K562 (cell line): ENCODE data around the gene TMED6. TPM values are rescaled to one million over a fixed set of nuclear protein-coding genes. Genes with fewer than 3 reads are reported as not detected.
A peak's percentile ranks its signal among the peaks of the same experiment; 100 is the strongest.

ENCODE experiments used
- ATF1 ChIP-seq, 2 experiments: fragments of 450-650 bp in 1 of 2; IDR thresholded peaks; 2 replicates each; pipeline ENCODE4 v1.6.1; 2016; ENCODE audit warnings: missing compliant biosample characterization in 1 of 2, missing genetic modification characterization in 1 of 2
- ESRRB ChIP-seq: fragments of 250-450 bp; sonication (Bioruptor Pico); IDR thresholded peaks from 2 replicates; pipeline ENCODE4 v1.5.0; 2020; ENCODE audit warnings: mild to moderate bottlenecking, moderate library complexity, borderline replicate concordance
- EWSR1 ChIP-seq: fragments of 450-650 bp; IDR thresholded peaks from 2 replicates; pipeline ENCODE4 v1.6.1; 2018; ENCODE audit warnings: borderline replicate concordance, mild to moderate bottlenecking, low read depth, moderate library complexity; ENCODE audit not compliant: partially characterized antibody
- FOXM1 ChIP-seq, 2 experiments: fragments of 450-650 bp in 1 of 2; sonication (generic) in 1 of 2; formaldehyde crosslinking in 1 of 2; IDR thresholded peaks; 2 replicates each; pipeline versions ENCODE4 v1.6.1 to v1.9.0; 2017 to 2022; ENCODE audit warnings: low read depth in 2 of 2, mild to moderate bottlenecking in 2 of 2, missing genetic modification reagents in 1 of 2, moderate library complexity in 1 of 2
- HDAC1 ChIP-seq, 2 experiments: fragments of 450-650 bp; IDR thresholded peaks; 2 replicates each; pipeline ENCODE4 v1.6.1; 2016 to 2017; ENCODE audit warnings: inconsistent platforms in 1 of 2, mild to moderate bottlenecking in 1 of 2, moderate library complexity in 1 of 2
- HDGF ChIP-seq: fragments of 450-650 bp; IDR thresholded peaks from 2 replicates; pipeline ENCODE4 v1.6.1; 2016
- HNRNPH1 ChIP-seq: fragments of 200-400 bp; formaldehyde crosslinking; optimal IDR thresholded peaks from 2 replicates; pipeline ENCODE3; 2017; ENCODE audit warnings: low read depth, mild to moderate bottlenecking, low read length, moderate library complexity
- KDM4B ChIP-seq, 2 experiments: fragments of 450-650 bp in 1 of 2; sonication (generic) in 1 of 2; IDR thresholded peaks; 2 replicates each; pipeline ENCODE4 v1.6.1; 2016 to 2017; ENCODE audit warnings: borderline replicate concordance in 2 of 2, antibody characterized with exemption in 1 of 2, low read depth in 1 of 2, mild to moderate bottlenecking in 1 of 2
- KLF10 ChIP-seq: fragments of 250-450 bp; sonication (Bioruptor Pico); IDR thresholded peaks from 2 replicates; pipeline ENCODE4 v1.6.1; 2021; ENCODE audit warnings: matching md5 sums
- MBD2 ChIP-seq: sonication (generic); IDR thresholded peaks from 2 replicates; pipeline ENCODE4 v1.6.1; 2016; ENCODE audit warnings: low read depth, borderline replicate concordance
- NFE2 ChIP-seq: IDR thresholded peaks from 2 replicates; pipeline ENCODE4 v1.6.1; 2014; ENCODE audit warnings: antibody characterized with exemption, low read depth
- RBM15 ChIP-seq: fragments of 200-400 bp; formaldehyde crosslinking; IDR thresholded peaks from 2 replicates; pipeline ENCODE4 v1.6.1; 2018; ENCODE audit warnings: mild to moderate bottlenecking, low read length, moderate library complexity; ENCODE audit not compliant: insufficient read depth
- TAF9B ChIP-seq: fragments of 450-650 bp; IDR thresholded peaks from 2 replicates; pipeline ENCODE4 v1.6.1; 2018; ENCODE audit warnings: mild to moderate bottlenecking; ENCODE audit not compliant: partially characterized antibody
- WHSC1 ChIP-seq: IDR thresholded peaks from one replicate; pipeline ENCODE4 v1.6.1; 2012; ENCODE audit warnings: low read length, control low read depth, inconsistent platforms
- ZNF165 ChIP-seq: fragments of 250-450 bp; sonication (Bioruptor Pico); IDR thresholded peaks from 2 replicates; pipeline ENCODE4 v1.4.0; 2020; ENCODE audit warnings: borderline replicate concordance
- ZNF232 ChIP-seq: sonication (generic); formaldehyde crosslinking; IDR thresholded peaks from 2 replicates; pipeline ENCODE4 v1.8.0; 2022; ENCODE audit warnings: mild to moderate bottlenecking, missing genetic modification reagents
- ZNF324 ChIP-seq: fragments of 250-450 bp; sonication (Bioruptor Pico); IDR thresholded peaks from 2 replicates; pipeline ENCODE4 v1.4.0; 2020; ENCODE audit warnings: mild to moderate bottlenecking
- ZNF717 ChIP-seq: fragments of 250-450 bp; sonication (Bioruptor Pico); IDR thresholded peaks from 2 replicates; pipeline ENCODE4 v1.5.0; 2021
- polyA plus RNA-seq, 8 experiments: library from polyadenylated mRNA; depleted of rRNA in 4 of 8; stranded (reverse) in 5 of 8; unstranded in 3 of 8; fragments of >200 nt; fragmentation: Nextera tagmentation in 2 of 8; fragmentation: Illumina TruSeq in 1 of 8; extraction: Ambion mirVana in 2 of 8; extraction: Trizol in 1 of 8; gene quantifications; 2 replicates each; pipeline versions ENCODE4 v1.2.1 to v1.2.3, GENCODE V29; 2011 to 2014; ENCODE audit warnings: inconsistent platforms in 1 of 8, missing spikeins in 1 of 8
- total RNA-seq, 7 experiments: library from RNA; depleted of rRNA in 6 of 7; stranded (reverse); fragments of >200 nt in 6 of 7; fragmentation: Illumina TruSeq in 2 of 7; extraction: Trizol in 2 of 7; gene quantifications; 2 replicates each; pipeline versions ENCODE4 v1.2.1 to v1.2.3, GENCODE V29; 2011 to 2021; ENCODE audit warnings: low replicate concordance in 1 of 7
- TF ChIP-seq, protein P1 (sequence below): sonication (generic); formaldehyde crosslinking; IDR thresholded peaks from 2 replicates; pipeline ENCODE4 v1.8.0; 2022; ENCODE audit warnings: missing genetic modification reagents, mild to moderate bottlenecking, borderline replicate concordance
- TF ChIP-seq, protein P2 (sequence below): fragments of 250-450 bp; sonication (Bioruptor Pico); IDR thresholded peaks from 2 replicates; pipeline ENCODE4 v1.4.0; 2020; ENCODE audit warnings: mild to moderate bottlenecking, moderate library complexity
- TF ChIP-seq, protein P3 (sequence below): fragments of 200-800 bp; sonication (Bioruptor generic); IDR thresholded peaks from 2 replicates; pipeline ENCODE4 v1.6.1; 2017; ENCODE audit warnings: missing genetic modification characterization, missing compliant biosample characterization

TMED6 gene
- total and polyA plus RNA-seq, 9 of the 15 experiments (the other 6 are each of a cell fraction or from before 2014, with no cell fraction given) = 0.14 to 0.45 (median 0.25) TPM; not detected in 2

DNA sequence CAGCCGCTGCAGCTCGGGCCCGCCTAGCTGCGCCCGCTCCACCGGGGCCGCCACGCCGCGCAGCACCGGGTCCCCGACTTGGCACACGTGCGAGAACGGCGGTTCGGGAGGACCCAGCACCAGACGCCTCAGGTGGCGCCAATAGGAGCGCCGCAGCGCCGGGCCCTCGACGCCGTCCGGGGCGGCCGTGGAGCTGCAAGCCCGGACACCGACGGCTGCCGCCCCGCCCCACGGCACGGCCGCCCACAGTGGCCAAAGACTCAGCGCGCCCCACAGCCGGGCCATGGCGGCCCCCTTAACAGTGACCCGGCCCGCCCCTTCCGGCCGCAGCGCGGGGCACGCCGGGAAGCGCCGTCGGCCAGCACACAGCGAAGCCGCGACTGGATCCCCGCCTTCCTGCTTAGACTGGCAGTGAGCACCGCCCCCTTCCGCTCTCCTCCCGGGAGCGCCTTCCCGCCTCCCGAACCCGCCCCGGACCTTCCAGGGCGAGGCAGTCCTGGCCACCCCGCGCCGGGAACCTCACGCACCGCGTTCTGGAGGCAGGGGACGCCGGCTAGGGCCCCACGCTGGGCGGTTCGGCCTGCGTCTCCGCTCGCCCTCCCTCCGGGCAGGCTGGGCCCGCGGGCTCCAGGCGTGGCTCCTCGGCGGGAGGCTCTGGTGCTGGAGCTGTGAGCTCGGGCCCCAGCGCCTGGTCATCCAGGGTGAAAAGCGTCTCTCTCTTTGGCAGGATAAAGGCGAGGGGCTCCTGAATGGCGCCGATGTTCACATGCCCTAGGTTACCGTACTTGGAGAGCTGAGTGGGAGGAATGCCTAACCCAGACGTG is 21.1 kb downstream of the TMED6 start, which contains the start of gene PDF (continued):
- TF ChIP-seq, protein P1, sequence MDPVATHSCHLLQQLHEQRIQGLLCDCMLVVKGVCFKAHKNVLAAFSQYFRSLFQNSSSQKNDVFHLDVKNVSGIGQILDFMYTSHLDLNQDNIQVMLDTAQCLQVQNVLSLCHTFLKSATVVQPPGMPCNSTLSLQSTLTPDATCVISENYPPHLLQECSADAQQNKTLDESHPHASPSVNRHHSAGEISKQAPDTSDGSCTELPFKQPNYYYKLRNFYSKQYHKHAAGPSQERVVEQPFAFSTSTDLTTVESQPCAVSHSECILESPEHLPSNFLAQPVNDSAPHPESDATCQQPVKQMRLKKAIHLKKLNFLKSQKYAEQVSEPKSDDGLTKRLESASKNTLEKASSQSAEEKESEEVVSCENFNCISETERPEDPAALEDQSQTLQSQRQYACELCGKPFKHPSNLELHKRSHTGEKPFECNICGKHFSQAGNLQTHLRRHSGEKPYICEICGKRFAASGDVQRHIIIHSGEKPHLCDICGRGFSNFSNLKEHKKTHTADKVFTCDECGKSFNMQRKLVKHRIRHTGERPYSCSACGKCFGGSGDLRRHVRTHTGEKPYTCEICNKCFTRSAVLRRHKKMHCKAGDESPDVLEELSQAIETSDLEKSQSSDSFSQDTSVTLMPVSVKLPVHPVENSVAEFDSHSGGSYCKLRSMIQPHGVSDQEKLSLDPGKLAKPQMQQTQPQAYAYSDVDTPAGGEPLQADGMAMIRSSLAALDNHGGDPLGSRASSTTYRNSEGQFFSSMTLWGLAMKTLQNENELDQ (CRISPR knock-in tag) = no peak
- no peak for TF ChIP-seq WHSC1
- no peak for TF ChIP-seq HDGF
- no peak for TF ChIP-seq ESRRB (CRISPR knock-in tag)
- TF ChIP-seq, protein P2, sequence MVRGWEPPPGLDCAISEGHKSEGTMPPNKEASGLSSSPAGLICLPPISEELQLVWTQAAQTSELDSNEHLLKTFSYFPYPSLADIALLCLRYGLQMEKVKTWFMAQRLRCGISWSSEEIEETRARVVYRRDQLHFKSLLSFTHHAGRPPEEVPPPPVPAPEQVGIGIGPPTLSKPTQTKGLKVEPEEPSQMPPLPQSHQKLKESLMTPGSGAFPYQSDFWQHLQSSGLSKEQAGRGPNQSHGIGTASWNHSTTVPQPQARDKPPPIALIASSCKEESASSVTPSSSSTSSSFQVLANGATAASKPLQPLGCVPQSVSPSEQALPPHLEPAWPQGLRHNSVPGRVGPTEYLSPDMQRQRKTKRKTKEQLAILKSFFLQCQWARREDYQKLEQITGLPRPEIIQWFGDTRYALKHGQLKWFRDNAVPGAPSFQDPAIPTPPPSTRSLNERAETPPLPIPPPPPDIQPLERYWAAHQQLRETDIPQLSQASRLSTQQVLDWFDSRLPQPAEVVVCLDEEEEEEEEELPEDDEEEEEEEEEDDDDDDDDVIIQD = no peak
- TF ChIP-seq TAF9B = no peak
- TF ChIP-seq NFE2 = no peak
- TF ChIP-seq KLF10 (CRISPR knock-in tag) = no peak
- TF ChIP-seq, protein P3, sequence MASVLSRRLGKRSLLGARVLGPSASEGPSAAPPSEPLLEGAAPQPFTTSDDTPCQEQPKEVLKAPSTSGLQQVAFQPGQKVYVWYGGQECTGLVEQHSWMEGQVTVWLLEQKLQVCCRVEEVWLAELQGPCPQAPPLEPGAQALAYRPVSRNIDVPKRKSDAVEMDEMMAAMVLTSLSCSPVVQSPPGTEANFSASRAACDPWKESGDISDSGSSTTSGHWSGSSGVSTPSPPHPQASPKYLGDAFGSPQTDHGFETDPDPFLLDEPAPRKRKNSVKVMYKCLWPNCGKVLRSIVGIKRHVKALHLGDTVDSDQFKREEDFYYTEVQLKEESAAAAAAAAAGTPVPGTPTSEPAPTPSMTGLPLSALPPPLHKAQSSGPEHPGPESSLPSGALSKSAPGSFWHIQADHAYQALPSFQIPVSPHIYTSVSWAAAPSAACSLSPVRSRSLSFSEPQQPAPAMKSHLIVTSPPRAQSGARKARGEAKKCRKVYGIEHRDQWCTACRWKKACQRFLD (CRISPR knock-in tag) = no peak
- TF ChIP-seq KDM4B (IDR thresholded peaks at IDR 0.05; ENCODE audit: borderline replicate concordance in 2 of 2, low read depth in 1 of 2) = peak in 1 of 2 experiments; percentile 73; a peak in 2 of 4 replicates
- no peak for TF ChIP-seq ATF1 (CRISPR knock-in tag; IDR thresholded peaks at IDR 0.05)
- TF ChIP-seq ATF1 (tag; IDR thresholded peaks at IDR 0.05) = peak; percentile 58
- TF ChIP-seq HDAC1 (IDR thresholded peaks at IDR 0.05) = peak in 1 of 2 experiments; percentile 74; a peak in 2 of 4 replicates
- TF ChIP-seq EWSR1 = no peak
- TF ChIP-seq ZNF165 = no peak
- TF ChIP-seq FOXM1 (IDR thresholded peaks at IDR 0.05; ENCODE audit: low read depth) = no peak
- no peak for TF ChIP-seq FOXM1 (CRISPR knock-in tag; IDR thresholded peaks at IDR 0.05; ENCODE audit: low read depth)
- no peak for TF ChIP-seq ZNF717
- no peak for TF ChIP-seq ZNF324 (CRISPR knock-in tag)
- no peak; the same call in 1 of the 2 replicates for TF ChIP-seq MBD2
- no peak for TF ChIP-seq HNRNPH1
- no peak for TF ChIP-seq ZNF232 (CRISPR knock-in tag)
- no peak for TF ChIP-seq RBM15
